ENCODE measurements around the gene FIBP. TPM values are rescaled to one million over a fixed set of nuclear protein-coding genes. Genes with fewer than 3 reads are reported as not detected.

FIBP gene
- total and polyA plus RNA-seq, 2 donors from 2014 or later: 58.0 to 105 TPM

- H3K4me1 ChIP-seq (ENCODE audit: control insufficient read depth in 2 of 3, insufficient read depth in 2 of 3, low read depth in 1 of 3, low read length in 3 of 3): peaks cover 0 to 30% (median 27%) of the 10 kb centered on the region in 3 donors
- H3K4me3 ChIP-seq (ENCODE audit: low read length in 3 of 3): peak overlapping the region; percentile 71 to 96 (median 95)
- peak; percentile 69 to 95 (median 79) for DNase-seq
- no peaks in the 10 kb centered on the region for H3K9me3 ChIP-seq (ENCODE audit: control insufficient read depth in 2 of 3, insufficient read depth in 1 of 3, low read length in 3 of 3)
- no peak for TF ChIP-seq CTCF (IDR thresholded peaks at IDR 0.05; ENCODE audit: borderline replicate concordance, extremely low read depth, insufficient read depth)
- H3K27ac ChIP-seq (ENCODE audit: low read depth in 2 of 2, low read length in 2 of 2): peak overlapping the region; percentile 87 to 92
- no peak for FAIRE-seq
- H3K9ac ChIP-seq (ENCODE audit: low read length in 3 of 3): peak overlapping the region; percentile 57 to 85 (median 84)
- peaks cover 11 to 24% (median 21%) of the 10 kb centered on the region in 3 donors for H3K36me3 ChIP-seq (ENCODE audit: control insufficient read depth in 2 of 3, insufficient read depth in 3 of 3, low read length in 3 of 3)
- intact Hi-C loops (cut with DNase I): no loop called here
- no peaks in the 10 kb centered on the region for H3K27me3 ChIP-seq (ENCODE audit: control insufficient read depth, insufficient read depth, low read length)
Measured at GRCh38 chr11:65856689-65857499, 31.4 kb downstream of the FIBP start.

GRCh38 chr11:65855927-65856363 lies 32.3 kb downstream of the FIBP start:
- intact Hi-C loops (cut with DNase I): no loop called here
- H3K36me3 ChIP-seq (ENCODE audit: control insufficient read depth in 2 of 3, insufficient read depth in 3 of 3, low read length in 3 of 3): peaks cover 11 to 26% (median 24%) of the 10 kb centered on the region in 3 donors
- no peak overlapping the region for H3K27ac ChIP-seq (ENCODE audit: low read depth in 2 of 2, low read length in 2 of 2)
- H3K4me3 ChIP-seq (ENCODE audit: low read length in 3 of 3): peak overlapping the region in 1 of 3 donors; percentile 71
- peaks cover 0 to 6% (median 0%) of the 10 kb centered on the region in 3 donors for H3K9me3 ChIP-seq (ENCODE audit: control insufficient read depth in 2 of 3, insufficient read depth in 1 of 3, low read length in 3 of 3)
- peaks cover 0 to 21% (median 18%) of the 10 kb centered on the region in 3 donors for H3K4me1 ChIP-seq (ENCODE audit: control insufficient read depth in 2 of 3, insufficient read depth in 2 of 3, low read depth in 1 of 3, low read length in 3 of 3)
- no peak for FAIRE-seq
- peak in 1 of 5 donors; percentile 45 for DNase-seq
- TF ChIP-seq CTCF (IDR thresholded peaks at IDR 0.05; ENCODE audit: borderline replicate concordance, extremely low read depth, insufficient read depth): no peak
- no peaks in the 10 kb centered on the region for H3K27me3 ChIP-seq (ENCODE audit: control insufficient read depth, insufficient read depth, low read length)
- H3K9ac ChIP-seq (ENCODE audit: low read length in 3 of 3): no peak overlapping the region

- Histone ChIP-seq H3K4me3 (ENCODE audit: low read length in 3 of 3) (no peak overlapping the region), H3K27me3 (ENCODE audit: control insufficient read depth, insufficient read depth, low read length) (no peaks in the 10 kb centered on the region), H3K9ac (ENCODE audit: low read length in 3 of 3) (no peak overlapping the region), H3K4me1 (ENCODE audit: control insufficient read depth in 2 of 3, insufficient read depth in 2 of 3, low read depth in 1 of 3, low read length in 3 of 3) (peaks cover 0 to 21% (median 18%) of the 10 kb centered on the region in 3 donors), H3K9me3 (ENCODE audit: control insufficient read depth in 2 of 3, insufficient read depth in 1 of 3, low read length in 3 of 3) (peaks cover 0 to 6% (median 0%) of the 10 kb centered on the region in 3 donors), H3K27ac (ENCODE audit: low read depth in 2 of 2, low read length in 2 of 2) (peak overlapping the region in 1 of 2 donors; percentile 20), H3K36me3 (ENCODE audit: control insufficient read depth in 2 of 3, insufficient read depth in 3 of 3, low read length in 3 of 3) (peaks cover 11 to 26% (median 24%) of the 10 kb centered on the region in 3 donors)
- intact Hi-C loops (cut with DNase I): no loop called here
- DNase-seq (peak in 1 of 5 donors; percentile 48), FAIRE-seq (no peak)
- no peak for TF ChIP-seq CTCF (IDR thresholded peaks at IDR 0.05; ENCODE audit: borderline replicate concordance, extremely low read depth, insufficient read depth)
Measured at GRCh38 chr11:65854852-65855837, 33.1 kb downstream of the FIBP start.
